ENCODE results near the gene SLC39A5.
A peak's percentile ranks its signal among the peaks of the same experiment; 100 is the strongest.

Gene SLC39A5

DNA sequence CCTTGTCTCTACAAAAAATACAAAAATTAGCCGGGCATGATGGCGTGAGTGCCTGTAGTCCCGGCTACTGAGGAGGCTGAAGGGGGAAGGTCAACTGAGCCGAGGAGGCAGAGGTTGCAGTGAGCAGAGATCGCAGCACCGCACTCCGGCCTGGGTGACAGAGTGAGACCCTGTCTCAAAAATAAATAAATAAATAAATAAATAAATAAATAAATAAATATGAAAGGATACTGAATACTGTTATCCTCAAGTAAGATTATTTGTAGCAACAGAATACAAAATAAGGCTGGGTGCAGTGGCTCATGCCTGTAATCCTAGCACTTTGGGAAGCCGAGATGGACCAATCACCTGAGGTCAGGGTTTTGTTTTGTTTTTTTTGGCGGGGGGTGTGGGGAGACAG lies 10.0 kb upstream of the SLC39A5 start:
- no peak for DNase-seq

- peak; percentile 96 for DNase-seq
Measured at GRCh38 chr12:56220611-56221231, 9.1 kb upstream of the SLC39A5 start.

DNA sequence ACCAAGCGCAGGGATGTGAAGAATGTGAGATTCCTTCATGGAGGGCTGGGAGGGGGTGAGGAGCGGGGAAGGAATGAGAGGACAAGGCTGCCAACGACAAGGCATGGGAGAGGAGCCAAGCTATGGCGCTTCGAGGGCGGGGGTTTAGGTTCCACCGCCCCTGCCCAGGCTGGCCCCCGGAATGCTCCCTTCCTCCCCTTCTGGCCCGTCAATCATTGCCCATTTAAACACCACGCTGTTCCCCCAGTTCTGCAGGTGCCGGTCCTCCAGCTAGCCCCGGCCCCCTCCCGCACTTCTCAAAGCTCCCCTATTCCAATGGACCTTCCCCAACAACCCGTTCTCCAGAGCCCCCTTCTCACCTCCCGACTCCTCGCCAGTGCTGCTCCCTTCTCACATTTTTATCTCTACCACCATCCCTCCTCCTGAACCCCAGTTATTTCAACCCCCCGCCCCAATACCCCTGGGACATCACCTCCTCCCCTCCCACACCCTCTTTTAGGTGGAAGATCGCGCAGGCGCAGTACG lies 8.6 kb upstream of the SLC39A5 start:
- DNase-seq: no peak

DNA sequence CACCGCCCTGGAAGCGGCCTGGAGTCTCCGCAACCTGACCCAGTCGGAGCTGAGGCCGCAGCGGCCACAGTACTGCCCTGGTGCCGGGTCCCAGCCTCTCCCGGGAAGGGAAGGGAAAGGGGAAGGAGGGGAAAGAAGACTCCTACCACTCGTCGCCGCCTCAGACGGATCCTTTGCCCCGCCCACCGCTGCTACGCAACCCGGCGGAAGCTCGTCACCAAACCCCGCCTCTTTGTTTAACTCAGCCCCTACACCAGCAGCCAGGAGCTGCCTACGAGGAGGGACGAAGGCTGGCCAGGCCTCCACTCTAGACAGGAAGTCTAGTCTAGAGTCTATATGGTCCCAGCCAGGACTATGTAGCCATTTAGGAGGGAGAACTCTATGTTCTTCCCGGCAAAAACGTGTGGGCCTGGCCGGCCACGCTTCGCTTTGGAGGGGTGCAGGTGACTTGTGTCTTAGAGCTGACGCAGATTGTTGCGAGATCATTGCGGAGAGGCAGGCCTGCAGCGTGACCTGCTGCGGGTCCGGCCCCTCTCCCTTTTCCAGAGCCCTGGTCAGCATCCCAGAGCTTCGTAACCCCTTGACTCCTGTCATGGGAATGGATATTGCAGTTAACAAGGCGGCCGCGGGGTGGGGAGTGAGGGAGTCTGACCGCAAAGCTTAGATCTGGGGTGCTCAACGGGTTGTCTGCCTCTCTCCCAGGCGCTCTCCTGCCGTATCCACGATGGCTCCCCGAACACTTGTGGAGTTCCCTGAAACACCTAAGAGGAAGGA lies 7.9 kb upstream of the SLC39A5 start, which contains the start of gene RNF41:
Gene RNF41, minus strand, starts transcription at position 166 of the 774 bp plus-strand sequence. CDS start 7,875 bp downstream, outside the sequence.
- DNase-seq: peak; percentile 97

- DNase-seq: no peak
Measured at GRCh38 chr12:56222531-56222895, 7.3 kb upstream of the SLC39A5 start.

DNA sequence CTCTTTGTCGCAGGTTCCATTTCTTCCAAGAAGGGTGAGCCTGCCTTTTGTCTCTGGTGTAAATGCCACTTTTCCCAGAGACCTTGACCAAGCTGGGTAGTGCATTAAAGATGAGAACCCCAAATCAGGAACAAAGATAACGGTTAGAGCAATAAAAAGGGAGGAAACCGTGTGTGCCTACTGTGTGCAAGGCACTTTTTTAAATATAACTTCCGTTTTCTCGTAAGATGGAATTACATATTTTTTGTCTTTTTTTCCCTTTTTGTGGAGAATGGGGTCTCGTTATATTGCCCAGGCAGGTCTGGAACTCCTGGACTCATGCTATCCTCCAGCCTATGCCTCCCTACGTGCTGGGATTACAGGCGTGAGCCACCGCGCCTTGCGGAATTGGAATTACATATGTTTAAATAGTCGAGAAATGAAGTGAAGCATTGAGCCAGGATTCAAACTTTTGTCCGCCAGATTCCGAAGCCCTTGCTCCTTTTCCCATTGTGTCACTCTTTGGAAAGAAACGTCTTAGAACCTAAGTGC lies 6.2 kb upstream of the SLC39A5 start:
- no peak for DNase-seq

DNA sequence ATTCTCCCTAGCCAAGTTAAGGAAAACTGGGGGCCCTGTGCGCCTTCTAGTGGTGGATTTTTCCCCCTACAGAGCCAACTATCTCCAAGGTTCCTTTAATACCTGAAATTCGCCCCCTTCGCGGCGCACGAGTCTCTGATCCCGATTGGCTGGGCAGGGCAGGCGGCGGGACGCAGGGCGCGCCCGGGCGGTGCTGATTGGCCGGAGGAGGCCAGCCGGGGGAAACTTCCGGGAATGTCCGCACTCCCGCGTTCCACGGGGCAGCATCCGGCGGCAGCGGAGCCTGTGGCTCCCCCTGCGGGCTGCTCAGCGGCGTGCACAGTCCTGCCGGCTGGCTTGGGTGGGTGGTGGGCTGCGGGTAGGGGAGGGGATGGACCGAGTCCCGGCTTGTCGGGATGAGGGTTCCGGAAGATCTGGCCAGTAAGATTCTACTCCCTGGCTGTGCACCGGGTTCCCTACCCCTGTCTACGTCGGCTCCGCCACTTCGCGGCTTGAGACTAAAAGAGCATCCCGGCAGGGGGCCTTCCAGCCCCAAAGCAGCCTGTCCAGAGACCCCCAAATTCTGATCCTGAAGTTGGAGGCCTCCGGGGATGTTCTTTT lies 5.6 kb upstream of the SLC39A5 start, which contains the start of gene NABP2:
Gene NABP2, plus strand, starts transcription at position 241 of the 600 bp plus-strand sequence. CDS start 515 bp downstream, outside the sequence.
- DNase-seq: peak; percentile 96

- DNase-seq: no peak
Measured at GRCh38 chr12:56224954-56225353, 4.9 kb upstream of the SLC39A5 start.

GRCh38 chr12:56229082-56229481 lies 769 bp upstream of the SLC39A5 start:
- DNase-seq: no peak

- no peak for DNase-seq
Measured at GRCh38 chr12:56230432-56231183, 757 bp downstream of the SLC39A5 start.

GRCh38 chr12:56231184-56231582 lies 1.3 kb downstream of the SLC39A5 start:
- no peak for DNase-seq

GRCh38 chr12:56234746-56235436 lies 5.0 kb downstream of the SLC39A5 start:
- no peak for DNase-seq

GRCh38 chr12:56236091-56236490 lies 6.2 kb downstream of the SLC39A5 start:
- DNase-seq: no peak

- DNase-seq: no peak
Measured at GRCh38 chr12:56236985-56237384, 7.1 kb downstream of the SLC39A5 start.

DNA sequence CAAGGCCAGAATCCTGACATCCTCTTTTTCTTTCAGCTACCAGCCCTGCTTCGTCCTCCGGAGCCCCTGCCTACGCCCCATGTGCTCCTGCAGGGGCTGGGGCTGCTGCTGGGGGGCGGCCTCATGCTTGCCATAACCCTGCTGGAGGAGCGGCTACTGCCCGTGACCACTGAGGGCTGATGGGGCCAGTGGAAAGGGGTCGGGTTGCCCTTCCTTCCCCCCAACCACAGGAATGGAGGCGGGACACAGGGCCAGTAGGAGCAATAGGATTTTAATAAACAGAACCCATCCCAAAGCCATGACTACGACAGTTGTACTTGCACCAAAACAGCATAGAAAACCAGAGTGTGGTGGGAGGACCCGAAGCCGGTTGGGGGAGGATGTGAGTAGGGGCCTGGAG lies 7.7 kb downstream of the SLC39A5 start:
- DNase-seq: no peak

- DNase-seq: no peak
Measured at GRCh38 chr12:56241424-56242303, 11.8 kb downstream of the SLC39A5 start.

GRCh38 chr12:56242986-56243385 lies 13.1 kb downstream of the SLC39A5 start:
- no peak for DNase-seq

GRCh38 chr12:56243731-56244181 lies 13.9 kb downstream of the SLC39A5 start:
- DNase-seq: no peak

DNA sequence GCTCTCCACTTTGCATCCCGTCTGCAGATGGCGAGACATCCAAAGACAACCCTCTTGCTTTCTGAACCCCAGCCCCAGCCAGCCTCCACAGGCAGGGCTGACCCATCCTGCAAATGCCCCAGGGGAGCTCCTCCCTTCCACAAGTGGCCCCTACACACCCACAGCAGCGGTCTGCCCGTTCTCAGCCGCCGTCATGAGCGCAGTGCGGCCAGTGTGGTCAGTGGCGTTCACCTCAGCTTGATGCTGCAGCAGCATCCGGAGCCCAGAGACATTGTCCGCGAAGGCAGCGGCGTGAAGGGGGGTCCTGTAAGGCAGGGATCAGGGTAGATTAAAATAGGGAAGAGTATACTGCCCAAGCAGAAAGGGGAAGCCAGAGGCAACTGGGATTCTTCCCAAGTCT lies 14.6 kb downstream of the SLC39A5 start:
- no peak for DNase-seq

DNA sequence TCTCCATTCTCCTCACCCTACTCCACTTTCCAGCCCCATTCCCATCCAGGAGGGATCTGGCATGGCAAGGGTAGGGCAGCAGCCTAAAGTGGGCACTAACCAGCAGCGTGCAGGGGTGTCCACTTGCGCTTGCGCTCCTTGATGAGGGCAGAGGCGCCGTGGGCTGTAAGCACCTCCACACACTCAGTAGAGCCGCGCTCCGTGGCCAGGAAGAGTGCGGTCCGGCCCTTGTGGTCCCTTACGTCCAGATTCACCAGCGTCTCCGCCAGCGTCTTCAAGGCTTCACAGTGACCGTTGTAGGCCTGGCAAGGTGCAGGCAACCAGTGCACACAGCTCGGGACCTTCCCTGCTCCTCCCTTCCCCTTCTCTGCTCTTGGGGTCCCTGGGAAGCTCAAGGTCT lies 18.1 kb downstream of the SLC39A5 start:
- DNase-seq: no peak

DNA sequence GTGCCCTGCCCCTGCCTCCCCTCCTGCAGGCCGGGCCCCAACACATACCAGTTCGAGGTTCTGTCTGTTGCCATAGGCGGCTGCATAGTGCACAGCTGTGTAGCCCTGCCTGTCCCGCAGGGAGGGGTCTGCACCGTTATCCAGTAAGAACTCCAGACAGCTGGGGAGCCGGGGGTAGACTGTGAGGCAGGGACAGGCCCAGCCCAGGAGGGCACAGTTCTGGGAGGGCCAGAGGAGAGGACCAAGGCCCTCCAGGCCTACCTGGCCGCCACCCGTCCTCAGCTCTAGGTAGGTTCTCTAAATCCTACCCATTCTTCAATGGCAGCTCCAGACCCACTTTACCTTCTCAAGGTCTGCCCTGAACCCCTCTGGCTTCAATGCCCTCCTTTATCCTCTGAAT lies 18.9 kb downstream of the SLC39A5 start:
- DNase-seq: no peak
